ENCODE measurements around the gene TBX18.

The TBX18 gene

DNA sequence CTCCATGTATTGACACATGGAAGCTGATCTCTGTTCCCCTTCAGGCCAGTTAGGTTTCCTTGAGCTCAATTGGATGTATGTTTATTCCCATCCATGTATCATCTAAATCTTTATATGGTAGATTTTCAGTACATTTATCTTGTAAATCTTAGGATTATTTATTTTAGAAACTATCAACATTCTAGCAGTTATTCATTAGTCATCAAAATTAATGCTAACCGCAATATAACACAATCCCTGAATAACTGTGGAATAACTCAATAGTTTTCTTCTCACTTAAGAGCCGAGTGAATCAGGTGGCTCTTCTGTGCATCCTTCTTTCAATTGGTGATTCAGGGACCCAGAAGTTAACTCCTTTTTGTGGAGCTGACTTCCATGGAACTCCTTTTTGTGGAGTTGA lies 15.5 kb upstream of the TBX18 start:
- no peak for DNase-seq (ENCODE audit: low read depth)
- H3K4me3 ChIP-seq (ENCODE audit: low read depth, low read length), result no peak overlapping the region
- TF ChIP-seq, protein P1, sequence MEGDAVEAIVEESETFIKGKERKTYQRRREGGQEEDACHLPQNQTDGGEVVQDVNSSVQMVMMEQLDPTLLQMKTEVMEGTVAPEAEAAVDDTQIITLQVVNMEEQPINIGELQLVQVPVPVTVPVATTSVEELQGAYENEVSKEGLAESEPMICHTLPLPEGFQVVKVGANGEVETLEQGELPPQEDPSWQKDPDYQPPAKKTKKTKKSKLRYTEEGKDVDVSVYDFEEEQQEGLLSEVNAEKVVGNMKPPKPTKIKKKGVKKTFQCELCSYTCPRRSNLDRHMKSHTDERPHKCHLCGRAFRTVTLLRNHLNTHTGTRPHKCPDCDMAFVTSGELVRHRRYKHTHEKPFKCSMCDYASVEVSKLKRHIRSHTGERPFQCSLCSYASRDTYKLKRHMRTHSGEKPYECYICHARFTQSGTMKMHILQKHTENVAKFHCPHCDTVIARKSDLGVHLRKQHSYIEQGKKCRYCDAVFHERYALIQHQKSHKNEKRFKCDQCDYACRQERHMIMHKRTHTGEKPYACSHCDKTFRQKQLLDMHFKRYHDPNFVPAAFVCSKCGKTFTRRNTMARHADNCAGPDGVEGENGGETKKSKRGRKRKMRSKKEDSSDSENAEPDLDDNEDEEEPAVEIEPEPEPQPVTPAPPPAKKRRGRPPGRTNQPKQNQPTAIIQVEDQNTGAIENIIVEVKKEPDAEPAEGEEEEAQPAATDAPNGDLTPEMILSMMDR (IDR thresholded peaks at IDR 0.05; ENCODE audit: low read depth, low read length, missing control alignments), result no peak

DNA sequence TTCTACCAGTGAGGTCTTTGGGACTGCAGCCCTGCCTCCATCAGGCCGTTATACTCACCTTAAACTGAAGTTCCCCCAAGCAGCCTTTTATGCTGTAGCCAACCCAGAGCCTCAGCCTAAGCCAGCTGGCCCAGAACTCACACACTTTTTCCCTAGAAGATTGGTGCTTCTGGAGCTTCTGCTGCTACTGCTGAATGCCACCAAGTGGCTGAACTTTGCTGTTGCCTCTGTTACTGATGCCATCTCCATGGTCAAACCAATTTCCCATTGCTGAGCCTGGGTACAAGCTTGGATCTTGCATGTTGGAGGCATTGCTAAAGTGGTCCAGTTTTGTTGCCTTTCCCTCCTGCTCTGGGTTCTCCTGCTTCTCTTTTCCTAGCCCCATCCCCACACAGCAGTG lies 15.0 kb upstream of the TBX18 start:
- no peak overlapping the region for H3K4me3 ChIP-seq (ENCODE audit: low read depth, low read length)
- TF ChIP-seq, protein P1 (IDR thresholded peaks at IDR 0.05; ENCODE audit: low read depth, low read length, missing control alignments), result no peak
- no peak for DNase-seq (ENCODE audit: low read depth)

DNA sequence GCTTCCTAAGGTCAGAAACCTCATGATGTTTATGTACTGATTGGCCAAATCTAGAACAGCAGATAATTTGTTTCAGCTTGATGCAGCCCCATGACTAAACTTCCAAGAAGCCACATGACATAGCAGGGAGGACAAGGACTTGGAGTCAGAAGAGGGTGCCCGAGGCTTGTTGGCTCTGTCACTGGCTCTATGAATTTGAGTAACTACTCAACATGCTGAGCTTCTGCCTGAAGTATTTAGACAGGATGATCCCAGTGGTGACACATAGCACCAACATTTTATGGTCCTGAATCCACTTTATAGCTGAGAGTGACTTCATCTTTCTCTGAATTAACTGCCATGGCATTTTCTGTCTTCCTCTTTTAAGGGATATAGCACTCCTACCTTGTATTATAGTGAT lies 13.5 kb upstream of the TBX18 start:
- H3K4me3 ChIP-seq (ENCODE audit: low read depth, low read length), result no peak overlapping the region
- DNase-seq (ENCODE audit: low read depth), result no peak
- TF ChIP-seq, protein P1 (IDR thresholded peaks at IDR 0.05; ENCODE audit: low read depth, low read length, missing control alignments), result no peak

DNA sequence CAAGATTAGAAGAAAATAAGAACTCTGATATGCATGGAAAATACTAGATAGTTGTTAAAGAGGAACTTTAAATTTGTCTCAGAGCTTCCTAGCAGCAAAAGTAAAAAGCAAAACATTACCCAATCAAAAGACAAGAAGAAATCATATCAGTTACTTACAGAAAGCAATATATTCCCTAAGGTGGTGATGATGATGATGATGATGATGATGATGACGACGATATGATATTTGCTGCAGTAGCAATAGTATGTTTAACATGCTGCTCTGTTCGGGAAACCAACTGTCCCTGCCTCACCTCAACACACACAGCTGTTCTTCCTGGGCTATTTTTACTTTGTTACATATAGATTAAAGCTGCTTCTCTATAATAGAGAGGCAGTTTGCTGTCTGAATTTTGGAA lies 12.0 kb upstream of the TBX18 start:
- TF ChIP-seq, protein P1 (IDR thresholded peaks at IDR 0.05; ENCODE audit: low read depth, low read length, missing control alignments), result no peak
- DNase-seq (ENCODE audit: low read depth), result no peak
- H3K4me3 ChIP-seq (ENCODE audit: low read depth, low read length), result no peak overlapping the region

DNA sequence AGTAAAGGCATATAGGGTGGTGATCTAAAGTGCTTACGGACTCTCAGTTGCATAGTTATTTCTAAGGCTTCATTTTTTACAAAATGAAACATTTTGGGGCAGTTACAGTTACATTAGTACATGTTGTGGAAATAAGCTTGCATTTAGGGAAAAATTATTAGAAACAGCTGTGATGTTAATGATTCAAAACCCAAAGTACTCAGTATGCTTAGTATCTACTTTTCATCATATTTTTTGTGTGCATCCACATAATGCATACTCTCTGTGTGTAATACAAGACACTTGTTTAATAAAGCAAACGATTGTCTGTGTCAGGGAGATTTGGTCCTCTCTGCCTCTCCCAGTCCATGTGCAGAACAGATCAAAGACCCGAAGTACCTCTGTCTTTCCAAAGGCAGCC lies 11.4 kb upstream of the TBX18 start:
- DNase-seq (ENCODE audit: low read depth), result no peak
- H3K4me3 ChIP-seq (ENCODE audit: low read depth, low read length), result no peak overlapping the region
- TF ChIP-seq, protein P1 (IDR thresholded peaks at IDR 0.05; ENCODE audit: low read depth, low read length, missing control alignments), result no peak

DNA sequence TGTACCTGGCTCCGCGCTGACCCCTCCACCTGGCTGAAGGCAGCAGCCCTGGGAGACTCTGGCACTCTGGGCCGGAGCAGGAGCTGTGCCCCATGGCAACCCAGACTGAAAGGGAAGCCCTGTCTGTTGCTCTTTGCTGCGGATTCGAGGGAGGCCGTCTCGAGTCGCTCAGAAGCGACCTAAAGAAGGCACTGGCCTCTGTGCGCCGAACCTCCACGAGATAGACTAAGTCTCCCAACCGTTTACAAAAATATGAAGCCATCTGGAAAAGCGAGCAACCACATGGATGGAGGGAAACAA lies 10.5 kb upstream of the TBX18 start:
- DNase-seq (ENCODE audit: low read depth), result no peak
- H3K4me3 ChIP-seq (ENCODE audit: low read depth, low read length), result no peak overlapping the region
- TF ChIP-seq, protein P1 (IDR thresholded peaks at IDR 0.05; ENCODE audit: low read depth, low read length, missing control alignments), result no peak

DNA sequence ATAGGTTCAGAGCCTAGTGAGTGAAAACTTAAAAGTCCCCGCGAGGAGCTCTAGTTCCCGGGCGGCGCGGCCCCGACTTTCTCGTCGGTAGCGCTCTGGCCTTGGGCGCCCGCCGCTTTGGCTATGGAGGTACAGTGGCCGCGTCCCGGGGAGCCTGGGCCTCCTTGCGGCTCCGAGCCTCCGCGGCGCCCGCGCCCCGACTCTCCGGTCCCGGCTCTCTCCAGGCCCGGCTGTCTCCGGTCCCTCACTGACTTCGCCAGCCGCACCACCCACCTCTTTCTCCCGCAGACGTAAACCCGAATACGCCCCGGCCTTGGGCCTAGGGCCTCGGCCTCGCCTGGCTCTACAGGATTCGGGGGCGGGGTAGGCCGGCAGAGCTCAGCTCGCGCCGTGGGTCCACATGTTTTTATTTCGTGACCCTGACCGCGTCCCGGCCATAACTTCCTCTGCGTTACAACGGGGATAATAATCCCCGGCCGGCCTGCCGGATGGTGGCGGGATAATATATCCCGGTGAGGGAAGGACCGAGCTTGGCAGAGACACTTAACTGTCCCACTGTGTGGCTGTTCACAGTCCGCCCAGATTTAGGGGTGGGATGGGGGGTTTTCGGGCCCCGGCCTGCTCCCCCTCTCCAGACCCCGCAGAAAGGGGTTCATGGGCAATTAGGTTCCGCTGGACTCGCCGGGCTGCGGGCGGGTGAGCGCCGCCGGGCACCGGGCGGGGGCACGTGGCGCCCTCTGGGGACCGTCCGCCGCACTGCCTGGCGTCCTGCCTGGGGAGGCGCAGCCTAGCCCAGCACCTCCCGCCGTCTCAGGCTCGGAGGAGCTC lies 10.0 kb upstream of the TBX18 start:
- no peak overlapping the region for H3K4me3 ChIP-seq (ENCODE audit: low read depth, low read length)
- no peak for DNase-seq (ENCODE audit: low read depth)

More for the DNA sequence above, 10.0 kb upstream of the TBX18 start:
- TF ChIP-seq, protein P1 (IDR thresholded peaks at IDR 0.05; ENCODE audit: low read depth, low read length, missing control alignments), result peak; percentile 27
